ENCODE results near the gene NTNG2. TPM values are rescaled to one million over a fixed set of nuclear protein-coding genes. Genes with fewer than 3 reads are reported as not detected.

The NTNG2 gene
- total and polyA plus RNA-seq, 2 of the 13 experiments (the other 11 are each of a cell fraction or from before 2014, with no cell fraction given), result 0.02 to 0.36 TPM

GRCh38 chr9:132231019-132231701, 69.3 kb downstream of the NTNG2 start:
- in situ Hi-C loops (cut with HindIII; ENCODE audit: extremely low pct_ligation_motif_present, low pct_unique_long_range_greater_than_20kb), result loop anchor here (25.0 kb wide), 1 partner anchor 644 kb away; no protein-coding TSS in a partner anchor
- POLR2A ChIA-PET, result no interaction called here
- H3K4me2 ChIP-seq (ENCODE audit: low read depth, low read length), result no peak overlapping the region
- no peaks in the 10 kb centered on the region for H3K36me3 ChIP-seq (replicated peaks in 1 of 2; ENCODE audit: control insufficient read depth in 1 of 2, insufficient read depth in 2 of 2, low read length in 2 of 2)
- H3K27me3 ChIP-seq (ENCODE audit: control insufficient read depth in 1 of 2, insufficient read depth in 2 of 2, low read length in 2 of 2), result peaks cover 11 to 83% of the 10 kb centered on the region in 2 experiments; a peak in 4 of 5 replicates
- DNase-seq (ENCODE audit: low spot score) (no peak), FAIRE-seq (no peak), ATAC-seq (no peak)
- no peaks in the 10 kb centered on the region for H3K9me3 ChIP-seq (ENCODE audit: low read length)
- 6% methylated on average over 7 of the region's 20 CpGs for WGBS (ENCODE audit: low lambda C conversion rate)
- no peaks in the 10 kb centered on the region for H3K4me1 ChIP-seq (ENCODE audit: insufficient read depth, low read length)
- H2AFZ ChIP-seq (ENCODE audit: low read length), result no peak overlapping the region
- BruUV-seq (replicated peaks), result no TSS peak
- H4K20me1 ChIP-seq (ENCODE audit: insufficient read depth, low read length), result 0 out of 2 replicates have a peak, but pooled peaks cover 6% of the 10 kb centered on the region
- no peak overlapping the region for H3K4me3 ChIP-seq (replicated peaks in 1 of 3; ENCODE audit: insufficient read depth in 1 of 3, low read depth in 2 of 3, low read length in 3 of 3)
- no peak overlapping the region for H3K9ac ChIP-seq (ENCODE audit: insufficient read depth, low read depth, low read length)
- intact Hi-C loops (cut with micrococcal nuclease; ENCODE audit: unreplicated experiment), result no loop called here
- TF ChIP-seq ZNF777 (CRISPR knock-in tag; IDR thresholded peaks at IDR 0.05), result no peak
- TF ChIP-seq RELA (CRISPR knock-in tag; IDR thresholded peaks at IDR 0.05), result no peak
- H3K79me2 ChIP-seq (ENCODE audit: insufficient read depth, low read length), result no peaks in the 10 kb centered on the region
- CTCF ChIA-PET (ENCODE audit: low intra/inter-chr PET ratio, low total read pairs), result no interaction called here
- H3K27ac ChIP-seq (ENCODE audit: extremely low read length, insufficient read depth, low read length), result no peak overlapping the region

DNA sequence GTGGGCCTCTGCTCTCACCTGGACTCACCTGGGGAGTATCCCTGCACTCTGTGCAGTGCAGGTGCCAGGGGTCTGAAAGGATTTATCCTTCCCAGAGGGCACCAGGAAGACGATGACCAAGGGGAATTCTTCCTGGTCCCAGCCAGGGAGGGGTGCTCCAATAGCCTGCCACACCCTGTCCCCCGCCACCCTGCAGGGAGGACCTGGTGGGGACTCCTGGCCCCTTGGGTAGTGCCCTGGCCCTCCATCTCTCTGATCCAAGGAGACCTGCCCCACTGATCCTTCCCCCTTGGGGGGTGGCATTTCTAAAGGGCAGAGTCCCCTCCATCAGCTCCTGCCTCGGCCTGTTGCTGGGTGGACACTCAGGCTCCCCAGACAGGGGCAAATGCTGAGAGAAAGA, 70.7 kb downstream of the NTNG2 start:
- Histone ChIP-seq H3K9ac (ENCODE audit: insufficient read depth, low read depth, low read length) (no peak overlapping the region), H4K20me1 (ENCODE audit: insufficient read depth, low read length) (peaks cover 11% of the 10 kb centered on the region; the same call in 1 of the 2 replicates), H3K4me3 (replicated peaks in 1 of 3; ENCODE audit: insufficient read depth in 1 of 3, low read depth in 2 of 3, low read length in 3 of 3) (no peak overlapping the region), H3K36me3 (replicated peaks in 1 of 2; ENCODE audit: control insufficient read depth in 1 of 2, insufficient read depth in 2 of 2, low read length in 2 of 2) (no peaks in the 10 kb centered on the region), H3K4me2 (ENCODE audit: low read depth, low read length) (no peak overlapping the region), H3K27me3 (ENCODE audit: control insufficient read depth in 1 of 2, insufficient read depth in 2 of 2, low read length in 2 of 2) (peaks cover 5 to 74% of the 10 kb centered on the region in 2 experiments; a peak in 3 of 5 replicates), H3K79me2 (ENCODE audit: insufficient read depth, low read length) (no peaks in the 10 kb centered on the region), H3K9me3 (ENCODE audit: low read length) (no peaks in the 10 kb centered on the region), H3K4me1 (ENCODE audit: insufficient read depth, low read length) (no peaks in the 10 kb centered on the region), H3K27ac (ENCODE audit: extremely low read length, insufficient read depth, low read length) (no peak overlapping the region), H2AFZ (ENCODE audit: low read length) (no peak overlapping the region)
- ATAC-seq (no peak), FAIRE-seq (no peak), DNase-seq (ENCODE audit: low spot score) (no peak)
- BruUV-seq (replicated peaks), result no TSS peak
- ChIA-PET POLR2A (no interaction called here), CTCF (ENCODE audit: low intra/inter-chr PET ratio, low total read pairs) (no interaction called here)
- no peak for TF ChIP-seq RFXANK (CRISPR knock-in tag; IDR thresholded peaks at IDR 0.05)
- TF ChIP-seq, protein P1, sequence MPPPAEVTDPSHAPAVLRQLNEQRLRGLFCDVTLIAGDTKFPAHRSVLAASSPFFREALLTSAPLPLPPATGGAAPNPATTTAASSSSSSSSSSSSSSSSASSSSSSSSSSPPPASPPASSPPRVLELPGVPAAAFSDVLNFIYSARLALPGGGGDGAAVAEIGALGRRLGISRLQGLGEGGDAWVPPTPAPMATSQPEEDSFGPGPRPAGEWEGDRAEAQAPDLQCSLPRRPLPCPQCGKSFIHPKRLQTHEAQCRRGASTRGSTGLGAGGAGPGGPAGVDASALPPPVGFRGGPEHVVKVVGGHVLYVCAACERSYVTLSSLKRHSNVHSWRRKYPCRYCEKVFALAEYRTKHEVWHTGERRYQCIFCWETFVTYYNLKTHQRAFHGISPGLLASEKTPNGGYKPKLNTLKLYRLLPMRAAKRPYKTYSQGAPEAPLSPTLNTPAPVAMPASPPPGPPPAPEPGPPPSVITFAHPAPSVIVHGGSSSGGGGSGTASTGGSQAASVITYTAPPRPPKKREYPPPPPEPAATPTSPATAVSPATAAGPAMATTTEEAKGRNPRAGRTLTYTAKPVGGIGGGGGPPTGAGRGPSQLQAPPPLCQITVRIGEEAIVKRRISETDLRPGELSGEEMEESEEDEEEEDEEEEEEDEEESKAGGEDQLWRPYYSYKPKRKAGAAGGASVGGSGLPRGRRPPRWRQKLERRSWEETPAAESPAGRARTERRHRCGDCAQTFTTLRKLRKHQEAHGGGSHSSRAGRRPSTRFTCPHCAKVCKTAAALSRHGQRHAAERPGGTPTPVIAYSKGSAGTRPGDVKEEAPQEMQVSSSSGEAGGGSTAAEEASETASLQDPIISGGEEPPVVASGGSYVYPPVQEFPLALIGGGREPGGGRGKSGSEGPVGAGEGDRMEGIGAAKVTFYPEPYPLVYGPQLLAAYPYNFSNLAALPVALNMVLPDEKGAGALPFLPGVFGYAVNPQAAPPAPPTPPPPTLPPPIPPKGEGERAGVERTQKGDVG (CRISPR knock-in tag; IDR thresholded peaks at IDR 0.05; ENCODE audit: borderline replicate concordance), result no peak
- intact Hi-C loops (cut with micrococcal nuclease; ENCODE audit: unreplicated experiment) (no loop called here), in situ Hi-C loops (cut with HindIII; ENCODE audit: extremely low pct_ligation_motif_present, low pct_unique_long_range_greater_than_20kb) (loop anchor here (25.0 kb wide), 1 partner anchor 645 kb away; no protein-coding TSS in a partner anchor)
- no CpG with 5 or more reads among the region's 3 CpGs for WGBS (ENCODE audit: low lambda C conversion rate)

Data from HepG2 (cell line).